SK-N-SH treated with all-trans-retinoic acid at 6 μM for 48 hours (cell line): ENCODE data around the gene TRIM34.

Source experiments
- ATAC-seq: fragments of 200-7000 bp; cut with Tn5 transposase; 3 replicates; pipeline ENCODE4 v1.9.1; 2020; ENCODE audit warnings: mild to moderate bottlenecking, moderate library complexity
- ARNTL ChIP-seq: fragments of 450-650 bp; formaldehyde crosslinking; IDR thresholded peaks from 2 replicates; pipeline ENCODE4 v1.5.0; 2020; ENCODE audit warnings: low read depth, mild to moderate bottlenecking, moderate library complexity, borderline replicate concordance
- BACH2 ChIP-seq: fragments of 250-450 bp; sonication (Bioruptor Pico); IDR thresholded peaks from 2 replicates; pipeline ENCODE4 v1.9.0; 2021; ENCODE audit warnings: mild to moderate bottlenecking, borderline replicate concordance
- GLIS3 ChIP-seq: fragments of 250-450 bp; sonication (Bioruptor Pico); IDR thresholded peaks from 2 replicates; pipeline ENCODE4 v1.5.0; 2020; ENCODE audit warnings: mild to moderate bottlenecking, moderate library complexity
- POU6F1 ChIP-seq: fragments of 250-450 bp; sonication (Bioruptor Pico); IDR thresholded peaks from 2 replicates; pipeline ENCODE4 v1.8.0; 2021; ENCODE audit warnings: low read depth, mild to moderate bottlenecking, moderate library complexity, borderline replicate concordance
- PPARA ChIP-seq: fragments of 250-450 bp; sonication (Bioruptor Pico); IDR thresholded peaks from 2 replicates; pipeline ENCODE4 v1.5.0; 2020; ENCODE audit warnings: mild to moderate bottlenecking, borderline replicate concordance
- RARB ChIP-seq: fragments of 250-450 bp; sonication (Bioruptor Pico); IDR thresholded peaks from 2 replicates; pipeline ENCODE4 v1.8.0; 2021; ENCODE audit warnings: mild to moderate bottlenecking, moderate library complexity
- TOX ChIP-seq: fragments of 250-450 bp; sonication (Bioruptor Pico); IDR thresholded peaks from 2 replicates; pipeline ENCODE4 v1.8.0; 2021; ENCODE audit warnings: mild to moderate bottlenecking, moderate library complexity, borderline replicate concordance
- ZFP3 ChIP-seq: fragments of 250-450 bp; sonication (Bioruptor Pico); IDR thresholded peaks from 2 replicates; pipeline ENCODE4 v1.5.0; 2020; ENCODE audit warnings: mild to moderate bottlenecking, moderate library complexity
- ZFP30 ChIP-seq: fragments of 450-650 bp; formaldehyde crosslinking; IDR thresholded peaks from 2 replicates; pipeline ENCODE4 v1.5.0; 2022; ENCODE audit warnings: mild to moderate bottlenecking, moderate library complexity
- ZNF8 ChIP-seq: fragments of 450-650 bp; formaldehyde crosslinking; IDR thresholded peaks from 2 replicates; pipeline ENCODE4 v1.5.0; 2020; ENCODE audit warnings: mild to moderate bottlenecking, moderate library complexity

Gene TRIM34

DNA sequence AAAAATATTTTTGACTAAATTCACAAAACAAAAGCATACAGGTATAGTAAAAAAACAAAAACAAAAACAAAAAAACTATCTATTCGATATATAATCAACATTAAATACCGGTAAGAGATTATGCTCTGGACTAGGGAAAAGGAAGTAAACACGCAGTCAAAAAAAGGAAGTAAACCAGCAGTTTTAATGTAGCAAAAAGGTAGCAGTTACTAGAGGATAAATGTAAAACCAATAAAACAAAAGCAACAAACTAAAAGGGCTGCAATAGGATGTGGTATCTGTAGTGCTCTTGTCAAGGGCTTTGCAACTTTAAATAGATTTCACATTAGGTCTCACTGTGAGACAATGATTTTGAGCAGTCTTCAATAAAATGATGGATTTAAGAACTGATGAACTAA lies 67.2 kb downstream of the TRIM34 start:
- ATAC-seq: no peak

More for the DNA sequence above, 67.2 kb downstream of the TRIM34 start:
- TF ChIP-seq PPARA (CRISPR knock-in tag) (no peak), ZFP3 (CRISPR knock-in tag) (no peak), RARB (CRISPR knock-in tag) (no peak), GLIS3 (no peak), ZNF8 (CRISPR knock-in tag) (no peak), ARNTL (CRISPR knock-in tag) (no peak), BACH2 (CRISPR knock-in tag) (no peak), POU6F1 (CRISPR knock-in tag) (no peak), TOX (no peak), ZFP30 (CRISPR knock-in tag) (no peak)
